Fibroblast of skin of left biceps (primary cell): ENCODE results near the gene OR9K2.
"Not testable (repeated sequence)": the region's sequence is repeated elsewhere in the genome, so short reads cannot be mapped to it uniquely, and the experiment has no call there.

Experiments
- DNase-seq, 2 experiments: peaks; one replicate each; pipeline ENCODE4 v3.0.0-alpha.2; 2013; ENCODE audit warnings: low read depth in 2 of 2

The OR9K2 gene, protein sequence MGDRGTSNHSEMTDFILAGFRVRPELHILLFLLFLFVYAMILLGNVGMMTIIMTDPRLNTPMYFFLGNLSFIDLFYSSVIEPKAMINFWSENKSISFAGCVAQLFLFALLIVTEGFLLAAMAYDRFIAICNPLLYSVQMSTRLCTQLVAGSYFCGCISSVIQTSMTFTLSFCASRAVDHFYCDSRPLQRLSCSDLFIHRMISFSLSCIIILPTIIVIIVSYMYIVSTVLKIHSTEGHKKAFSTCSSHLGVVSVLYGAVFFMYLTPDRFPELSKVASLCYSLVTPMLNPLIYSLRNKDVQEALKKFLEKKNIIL

DNA sequence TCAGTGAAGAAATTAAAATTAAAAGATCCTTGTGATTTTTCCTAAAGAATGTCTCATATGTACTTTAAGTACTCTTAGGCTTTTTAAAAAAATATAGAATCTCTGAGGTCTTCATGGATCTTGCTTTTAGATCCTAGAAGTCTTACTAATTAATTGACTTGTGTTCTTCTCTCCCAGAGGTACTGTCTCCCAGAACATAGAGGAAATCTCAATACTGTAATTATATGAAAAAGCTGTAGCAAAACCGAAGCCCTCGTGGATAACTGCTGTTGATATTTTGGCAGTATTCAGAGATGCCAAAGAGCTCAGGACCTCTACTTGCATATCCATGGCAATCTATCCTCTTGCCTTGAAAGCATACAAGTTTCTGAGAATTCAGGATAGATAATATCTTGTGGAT lies at the start of gene OR9K2:
OR9K2 (plus strand) TSS at position 301 of the 400 bp plus-strand sequence. CDS start 3,429 bp downstream, outside the sequence.
- no peak for DNase-seq

GRCh38 chr12:55092579-55092978 lies 33.6 kb upstream of the OR9K2 start:
- DNase-seq = no peak

DNA sequence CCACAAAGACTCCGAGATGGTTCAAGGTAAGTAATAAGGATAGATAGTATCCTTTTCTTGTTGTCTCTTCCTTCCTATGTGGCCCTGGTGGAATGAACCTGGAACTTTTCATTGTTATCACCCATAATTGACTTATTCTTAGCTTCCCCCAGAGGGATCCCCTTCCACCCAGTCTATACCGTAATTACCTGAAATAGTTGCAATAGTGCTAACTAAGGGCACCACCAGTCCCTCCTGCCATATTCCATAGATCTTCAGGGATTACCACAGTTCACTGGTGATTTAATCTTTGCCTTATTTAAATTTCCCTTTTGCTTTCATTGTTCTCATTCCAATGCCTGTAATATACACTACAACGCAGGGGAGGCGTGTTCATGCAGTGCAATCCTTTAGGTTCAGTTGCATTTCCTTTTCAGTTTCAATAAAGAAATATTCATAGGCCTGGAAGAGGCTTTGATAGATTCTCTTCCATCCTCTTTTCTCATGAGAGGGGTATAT lies 13.8 kb upstream of the OR9K2 start:
- DNase-seq = no peak

DNA sequence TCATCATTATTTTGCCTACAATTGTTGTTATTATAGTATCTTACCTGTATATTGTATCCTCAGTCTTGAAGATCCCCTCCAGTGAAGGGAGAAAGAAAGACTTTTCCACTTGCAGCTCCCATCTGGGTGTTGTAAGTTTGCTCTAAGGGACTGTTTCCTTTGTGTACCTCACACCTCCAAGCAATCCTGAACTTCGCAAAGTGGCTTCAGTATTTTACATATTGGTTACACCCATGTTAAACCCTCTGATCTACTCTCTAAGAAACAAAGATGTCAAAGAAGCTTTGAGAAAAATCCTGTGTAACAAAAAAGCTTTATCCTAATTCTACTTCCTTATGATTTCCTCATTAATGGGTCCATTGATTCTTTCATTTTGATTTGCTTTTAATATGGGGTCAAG lies 10.1 kb upstream of the OR9K2 start:
- DNase-seq = no peak

DNA sequence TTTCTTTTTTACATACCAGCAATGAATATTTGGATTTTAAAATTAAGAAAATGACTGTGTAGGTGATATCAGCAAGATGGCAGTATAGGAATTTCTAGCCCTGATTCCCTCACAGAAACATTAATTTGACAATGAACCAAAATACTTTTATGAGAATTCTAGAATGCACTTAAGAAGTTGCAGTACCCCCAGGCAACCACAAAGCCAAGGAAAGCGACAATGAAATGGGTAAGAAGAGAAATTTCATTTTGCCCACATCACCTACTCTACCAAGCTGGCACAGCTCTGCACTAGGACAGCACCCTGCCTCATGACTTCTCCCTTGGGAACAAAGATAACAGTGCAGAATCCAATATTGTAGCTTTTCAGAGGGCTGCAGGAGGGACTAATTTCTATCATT lies 6.6 kb downstream of the OR9K2 start:
- DNase-seq = no peak

GRCh38 chr12:55142669-55143565 lies 16.7 kb downstream of the OR9K2 start:
- no peak for DNase-seq

- no peak for DNase-seq
Observed at GRCh38 chr12:55143566-55143870, 17.3 kb downstream of the OR9K2 start.

GRCh38 chr12:55167010-55167640 lies 40.9 kb downstream of the OR9K2 start:
- DNase-seq = not testable (repeated sequence)

DNA sequence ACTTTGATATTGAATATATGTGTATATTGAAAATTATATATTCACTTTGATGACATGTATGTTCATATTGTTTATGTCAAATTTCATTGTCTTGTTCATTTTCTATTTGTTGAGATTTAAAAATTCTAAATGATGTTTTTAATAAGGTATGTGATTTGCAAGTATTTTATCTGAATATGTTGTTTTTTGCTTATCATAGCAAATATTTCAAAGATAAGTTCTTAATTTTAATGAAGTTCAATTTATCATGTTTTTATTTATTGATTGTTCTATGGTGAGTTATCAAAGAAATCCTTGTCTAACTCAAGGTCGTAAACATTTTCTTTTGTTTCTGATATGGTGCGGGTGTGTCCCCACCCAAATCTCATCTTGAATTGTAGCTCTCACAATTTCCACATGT lies 45.2 kb downstream of the OR9K2 start:
- no peak for DNase-seq

DNA sequence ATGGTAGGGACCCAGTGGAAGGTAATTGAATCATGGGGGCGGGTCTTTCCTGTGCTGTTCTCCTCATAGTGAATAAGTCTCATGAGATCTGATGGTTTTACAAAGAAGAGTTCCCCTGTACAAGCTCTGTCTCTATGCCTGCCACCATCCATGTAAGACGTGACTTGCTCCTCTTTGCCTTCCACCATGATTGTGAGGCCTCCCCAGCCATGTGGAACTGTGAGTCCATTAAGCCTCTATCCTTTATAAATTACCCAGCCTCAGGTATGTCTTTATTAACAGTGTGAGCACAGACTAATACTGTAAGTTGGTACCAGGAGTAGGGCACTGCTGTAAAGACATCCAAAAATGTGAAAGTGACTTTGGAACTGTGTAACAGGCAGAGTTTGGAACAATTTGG lies 45.6 kb downstream of the OR9K2 start:
- not testable (repeated sequence) for DNase-seq

GRCh38 chr12:55172686-55173085 lies 46.5 kb downstream of the OR9K2 start:
- DNase-seq = no peak

DNA sequence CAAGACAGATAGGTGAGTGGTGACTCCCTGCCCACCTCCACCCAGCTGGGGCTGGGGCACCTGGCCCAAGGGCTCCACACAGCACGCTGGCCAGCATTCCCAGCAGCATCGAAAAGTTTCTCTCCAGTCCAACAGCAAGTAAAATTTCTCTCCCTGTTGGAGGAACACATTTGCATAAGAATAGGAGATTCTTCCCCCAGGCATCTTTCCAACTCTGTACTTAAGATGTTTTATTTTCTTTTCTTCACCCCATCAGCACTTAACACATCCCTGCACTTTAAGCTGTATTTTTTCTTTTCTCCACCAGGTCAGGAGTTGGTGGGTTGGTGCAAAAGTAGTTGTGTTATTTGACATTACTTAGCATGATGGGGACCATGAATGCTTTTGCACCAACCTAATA lies 47.2 kb downstream of the OR9K2 start:
- no peak for DNase-seq
